ENCODE measurements around the gene SERPINB6. TPM values are rescaled to one million over a fixed set of nuclear protein-coding genes. Genes with fewer than 3 reads are reported as not detected.

Gene SERPINB6
- polyA plus RNA-seq, 1 donor (not counting 4 experiments of a cell fraction or from before 2014, with no cell fraction given), result 66.4 TPM

DNA sequence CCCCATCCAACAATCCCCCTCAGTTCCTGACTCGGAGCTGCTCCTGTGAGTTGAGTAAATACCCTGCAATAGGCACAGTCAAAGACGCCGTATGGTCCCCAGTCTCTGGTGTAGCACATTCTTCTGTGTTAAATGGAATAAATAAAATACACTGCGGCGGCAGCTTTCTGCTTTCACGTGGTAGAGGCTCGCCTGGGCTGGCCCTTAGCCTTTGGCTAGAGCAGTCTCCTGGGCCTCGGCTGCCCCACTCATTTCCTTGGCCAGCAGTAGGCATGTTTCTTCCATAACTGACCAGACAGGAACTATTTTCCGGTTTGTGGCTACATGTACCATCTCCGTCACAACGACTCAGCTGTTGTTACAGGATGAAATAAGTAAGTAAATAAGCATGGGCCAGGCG is 20.7 kb downstream of the SERPINB6 start:
- DNase-seq (ENCODE audit: low read depth, low spot score) (no peak), FAIRE-seq (no peak)
- Histone ChIP-seq H2AFZ (ENCODE audit: control insufficient read depth, low read length) (no peak overlapping the region), H3K36me3 (ENCODE audit: control insufficient read depth in 2 of 2, extremely low read depth in 1 of 2, insufficient read depth in 2 of 2, low read length in 2 of 2) (peaks cover 5 to 13% of the 10 kb centered on the region in 2 experiments), H3K79me2 (ENCODE audit: control insufficient read depth, insufficient read depth, low read length) (no peaks in the 10 kb centered on the region), H3K9ac (ENCODE audit: control insufficient read depth, extremely low read depth, insufficient read depth, low read length) (no peak overlapping the region), H3K4me2 (ENCODE audit: control insufficient read depth, extremely low read depth, insufficient read depth, low read depth, low read length) (no peak overlapping the region), H3K27ac (ENCODE audit: control insufficient read depth, insufficient read depth, low read length) (no peak overlapping the region), H3K4me3 (ENCODE audit: control insufficient read depth in 2 of 3, extremely low read depth in 1 of 3, insufficient read depth in 2 of 3, low read depth in 1 of 3, low read length in 3 of 3) (no peak overlapping the region), H3K9me3 (ENCODE audit: control insufficient read depth, low read depth, low read length) (no peaks in the 10 kb centered on the region), H3K4me1 (ENCODE audit: control insufficient read depth, extremely low read depth, insufficient read depth, low read length) (peaks cover 3% of the 10 kb centered on the region), H3K9me1 (ENCODE audit: control insufficient read depth, extremely low read depth, insufficient read depth, low read length) (no peaks in the 10 kb centered on the region), H4K20me1 (ENCODE audit: control insufficient read depth, extremely low read depth, insufficient read depth, low read length) (no peaks in the 10 kb centered on the region), H3K27me3 (ENCODE audit: control insufficient read depth, extremely low read depth, insufficient read depth, low read length) (no peaks in the 10 kb centered on the region)
- TF ChIP-seq EZH2 (IDR thresholded peaks at IDR 0.05; ENCODE audit: low read length), result no peak
- TF ChIP-seq, protein P1, sequence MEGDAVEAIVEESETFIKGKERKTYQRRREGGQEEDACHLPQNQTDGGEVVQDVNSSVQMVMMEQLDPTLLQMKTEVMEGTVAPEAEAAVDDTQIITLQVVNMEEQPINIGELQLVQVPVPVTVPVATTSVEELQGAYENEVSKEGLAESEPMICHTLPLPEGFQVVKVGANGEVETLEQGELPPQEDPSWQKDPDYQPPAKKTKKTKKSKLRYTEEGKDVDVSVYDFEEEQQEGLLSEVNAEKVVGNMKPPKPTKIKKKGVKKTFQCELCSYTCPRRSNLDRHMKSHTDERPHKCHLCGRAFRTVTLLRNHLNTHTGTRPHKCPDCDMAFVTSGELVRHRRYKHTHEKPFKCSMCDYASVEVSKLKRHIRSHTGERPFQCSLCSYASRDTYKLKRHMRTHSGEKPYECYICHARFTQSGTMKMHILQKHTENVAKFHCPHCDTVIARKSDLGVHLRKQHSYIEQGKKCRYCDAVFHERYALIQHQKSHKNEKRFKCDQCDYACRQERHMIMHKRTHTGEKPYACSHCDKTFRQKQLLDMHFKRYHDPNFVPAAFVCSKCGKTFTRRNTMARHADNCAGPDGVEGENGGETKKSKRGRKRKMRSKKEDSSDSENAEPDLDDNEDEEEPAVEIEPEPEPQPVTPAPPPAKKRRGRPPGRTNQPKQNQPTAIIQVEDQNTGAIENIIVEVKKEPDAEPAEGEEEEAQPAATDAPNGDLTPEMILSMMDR (optimal IDR thresholded peaks at IDR 0.05 in 1 of 3, IDR thresholded peaks at IDR 0.05 in 1 of 3, conservative IDR thresholded peaks at IDR 0.05 in 1 of 3; ENCODE audit: extremely low read depth in 1 of 3, insufficient read depth in 2 of 3, low read length in 3 of 3), result no peak
- dilution Hi-C loops (cut with MboI; ENCODE audit: extremely low pct_ligation_motif_present, low sequenced_read_pairs), result no loop called here

DNA sequence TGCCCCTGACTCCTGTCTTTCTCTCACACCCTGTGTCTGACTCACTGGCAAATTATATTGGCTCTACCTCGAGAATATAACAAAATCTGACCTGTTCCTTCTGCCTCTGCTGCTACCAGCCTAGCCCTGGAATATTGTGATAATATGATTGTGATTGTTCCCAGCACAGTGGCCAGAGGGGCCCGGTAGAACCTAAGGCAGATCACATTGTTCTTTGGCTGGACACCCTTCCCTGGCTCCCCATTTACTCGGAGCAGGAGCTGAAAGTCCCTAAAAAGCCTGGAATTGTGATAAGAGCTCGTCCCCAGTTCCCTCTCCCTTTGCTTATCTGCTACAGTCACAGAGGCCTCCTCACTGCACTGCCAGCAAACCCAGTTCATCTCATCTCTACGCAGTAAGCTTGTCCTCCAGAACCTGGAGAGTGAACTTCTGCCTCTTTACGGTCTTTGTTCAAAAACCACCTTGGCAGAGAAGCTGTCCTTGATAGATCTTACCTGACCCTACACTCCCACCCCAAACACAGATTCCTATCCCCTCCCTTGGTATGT is 21.8 kb downstream of the SERPINB6 start:
- H3K27me3 ChIP-seq (ENCODE audit: control insufficient read depth, extremely low read depth, insufficient read depth, low read length), result no peaks in the 10 kb centered on the region
- no peak overlapping the region for H3K9ac ChIP-seq (ENCODE audit: control insufficient read depth, extremely low read depth, insufficient read depth, low read length)
- no peaks in the 10 kb centered on the region for H4K20me1 ChIP-seq (ENCODE audit: control insufficient read depth, extremely low read depth, insufficient read depth, low read length)
- dilution Hi-C loops (cut with MboI; ENCODE audit: extremely low pct_ligation_motif_present, low sequenced_read_pairs), result no loop called here
- no peak overlapping the region for H2AFZ ChIP-seq (ENCODE audit: control insufficient read depth, low read length)
- FAIRE-seq, result no peak
- no peaks in the 10 kb centered on the region for H3K79me2 ChIP-seq (ENCODE audit: control insufficient read depth, insufficient read depth, low read length)
- no peak overlapping the region for H3K4me3 ChIP-seq (ENCODE audit: control insufficient read depth in 2 of 3, extremely low read depth in 1 of 3, insufficient read depth in 2 of 3, low read depth in 1 of 3, low read length in 3 of 3)
- no peaks in the 10 kb centered on the region for H3K9me3 ChIP-seq (ENCODE audit: control insufficient read depth, low read depth, low read length)
- no peaks in the 10 kb centered on the region for H3K9me1 ChIP-seq (ENCODE audit: control insufficient read depth, extremely low read depth, insufficient read depth, low read length)
- H3K36me3 ChIP-seq (ENCODE audit: control insufficient read depth in 2 of 2, extremely low read depth in 1 of 2, insufficient read depth in 2 of 2, low read length in 2 of 2), result peaks cover 5 to 13% of the 10 kb centered on the region in 2 experiments
- DNase-seq (ENCODE audit: low read depth, low spot score), result no peak
- H3K4me2 ChIP-seq (ENCODE audit: control insufficient read depth, extremely low read depth, insufficient read depth, low read depth, low read length), result no peak overlapping the region
- H3K27ac ChIP-seq (ENCODE audit: control insufficient read depth, insufficient read depth, low read length), result no peak overlapping the region
- TF ChIP-seq EZH2 (IDR thresholded peaks at IDR 0.05; ENCODE audit: low read length), result no peak
- TF ChIP-seq, protein P1 (optimal IDR thresholded peaks at IDR 0.05 in 1 of 3, IDR thresholded peaks at IDR 0.05 in 1 of 3, conservative IDR thresholded peaks at IDR 0.05 in 1 of 3; ENCODE audit: extremely low read depth in 1 of 3, insufficient read depth in 2 of 3, low read length in 3 of 3), result no peak
- peaks cover 3% of the 10 kb centered on the region for H3K4me1 ChIP-seq (ENCODE audit: control insufficient read depth, extremely low read depth, insufficient read depth, low read length)
